ENCODE measurements around the gene ARL3. TPM values are rescaled to one million over a fixed set of nuclear protein-coding genes. Genes with fewer than 3 reads are reported as not detected.

The ARL3 gene
- total RNA-seq, 2 experiments from 2014 or later: 0.99 to 1.3 TPM

GRCh38 chr10:102646610-102647442 lies 67.4 kb downstream of the ARL3 start:
- peaks cover 9% of the 10 kb centered on the region for H3K36me3 ChIP-seq (ENCODE audit: insufficient read depth, low read length)
- peak overlapping the region; percentile 97 for H3K4me3 Mint-ChIP-seq
- no peaks in the 10 kb centered on the region for H3K27me3 ChIP-seq (ENCODE audit: control insufficient read depth in 1 of 2, insufficient read depth in 2 of 2, low read length in 2 of 2)
- peak in 12 of 14 experiments; percentile 38 to 78 (median 56) for DNase-seq
- peak overlapping the region; percentile 96 for H3K4me3 ChIP-seq (ENCODE audit: low read length)
- ChIA-PET CTCF (interaction anchor here (0.6 to 3.7 kb wide), 7 partner anchors 14 to 70 kb away, joined by 3 to 30 read pairs (median 5); partner anchors contain the start of genes ARL3 and SFXN2), POLR2A (interaction anchor here (0.6 to 7.0 kb wide), 17 partner anchors 12 to 271 kb away, joined by 3 to 134 read pairs (median 4); partner anchors contain the start of genes ACTR1A, ARL3, CNNM2 and CUEDC2)
- no peaks in the 10 kb centered on the region for H3K9me3 Mint-ChIP-seq
- TF ChIP-seq CTCF (IDR thresholded peaks at IDR 0.05): no peak
- ATAC-seq (ENCODE audit: poor library complexity): peak; percentile 2
- peaks cover 41% of the 10 kb centered on the region for H3K36me3 Mint-ChIP-seq (ENCODE audit: low read depth)
- no peaks in the 10 kb centered on the region for H3K27me3 Mint-ChIP-seq
- peak overlapping the region; percentile 83 to 93 for H3K27ac ChIP-seq (ENCODE audit: low read depth in 1 of 2, low read length in 2 of 2)
- peaks cover 69% of the 10 kb centered on the region for H3K4me1 Mint-ChIP-seq (ENCODE audit: low read depth)
- peaks cover 70% of the 10 kb centered on the region for H3K4me1 ChIP-seq (ENCODE audit: insufficient read depth, low read length)
- no peaks in the 10 kb centered on the region for H3K9me3 ChIP-seq (ENCODE audit: control insufficient read depth in 1 of 2, insufficient read depth in 1 of 2, low read length in 2 of 2)
- intact Hi-C loops (cut with DNase I, micrococcal nuclease): loop anchor here (2.0 to 10.0 kb wide), 3 partner anchors 34 to 252 kb away; partner anchors contain the start of gene NFKB2 (in 1 of the 2)
- H3K27ac Mint-ChIP-seq: peak overlapping the region; percentile 97

GRCh38 chr10:102645741-102646609 lies 68.2 kb downstream of the ARL3 start:
- DNase-seq: peak; percentile 36 to 87 (median 72)
- TF ChIP-seq CTCF (IDR thresholded peaks at IDR 0.05): no peak
- Histone ChIP-seq H3K4me1 (ENCODE audit: insufficient read depth, low read length) (peaks cover 67% of the 10 kb centered on the region), H3K4me3 (ENCODE audit: low read length) (peak overlapping the region; percentile 96), H3K27me3 (ENCODE audit: control insufficient read depth in 1 of 2, insufficient read depth in 2 of 2, low read length in 2 of 2) (no peaks in the 10 kb centered on the region), H3K9me3 (ENCODE audit: control insufficient read depth in 1 of 2, insufficient read depth in 1 of 2, low read length in 2 of 2) (no peaks in the 10 kb centered on the region), H3K27ac (ENCODE audit: low read depth in 1 of 2, low read length in 2 of 2) (peak overlapping the region; percentile 83 to 93), H3K36me3 (ENCODE audit: insufficient read depth, low read length) (peaks cover 4% of the 10 kb centered on the region)
- H3K27me3 Mint-ChIP-seq: no peaks in the 10 kb centered on the region
- H3K9me3 Mint-ChIP-seq: no peaks in the 10 kb centered on the region
- H3K4me3 Mint-ChIP-seq: peak overlapping the region; percentile 97
- peaks cover 67% of the 10 kb centered on the region for H3K4me1 Mint-ChIP-seq (ENCODE audit: low read depth)
- intact Hi-C loops (cut with DNase I, micrococcal nuclease): loop anchor here (2.0 to 10.0 kb wide), 6 partner anchors 29 to 251 kb away; partner anchors contain the start of genes ACTR1A (in 2 of the 2), SUFU (in 2 of the 2), ARL3 (in 1 of the 2) and NFKB2 (in 1 of the 2)
- peak; percentile 33 for ATAC-seq (ENCODE audit: poor library complexity)
- H3K27ac Mint-ChIP-seq: peak overlapping the region; percentile 97
- ChIA-PET POLR2A (interaction anchor here (0.6 to 7.0 kb wide), 23 partner anchors 8 to 828 kb away, joined by 3 to 134 read pairs (median 5); partner anchors contain the start of genes ACTR1A, ARL3, CNNM2 and CUEDC2), CTCF (interaction anchor here (1.0 to 3.7 kb wide), 11 partner anchors 15 to 67 kb away, joined by 3 to 30 read pairs (median 8); partner anchors contain the start of genes ARL3 and SFXN2)
- H3K36me3 Mint-ChIP-seq (ENCODE audit: low read depth): peaks cover 41% of the 10 kb centered on the region

Measured in CD4-positive, alpha-beta T cell (primary cell).